Prostate gland (tissue), 2 donors: Measurements from ENCODE around the gene SCLY.

Experiments used
- POLR2A ChIP-seq: fragments of 450-650 bp; IDR thresholded peaks from one replicate; pipeline ENCODE4 v1.6.1; 2016; ENCODE audit warnings: antibody characterized with exemption, mild to moderate bottlenecking
- POLR2AphosphoS5 ChIP-seq: sonication (generic); formaldehyde crosslinking; IDR thresholded peaks from one replicate; pipeline ENCODE4 v1.6.1; 2017; ENCODE audit warnings: antibody characterized with exemption
- TF ChIP-seq, protein P1 (sequence below), 4 experiments: fragments of 200-600 bp in 2 of 4; fragments of 450-650 bp in 2 of 4; sonication (generic) in 2 of 4; IDR thresholded peaks; 1 replicate in 3 of 4; 2 replicates in 1 of 4; pipeline ENCODE4 v1.5.1; 2016 to 2019; ENCODE audit warnings: antibody characterized with exemption in 4 of 4, mild to moderate bottlenecking in 2 of 4, moderate library complexity in 2 of 4

DNA sequence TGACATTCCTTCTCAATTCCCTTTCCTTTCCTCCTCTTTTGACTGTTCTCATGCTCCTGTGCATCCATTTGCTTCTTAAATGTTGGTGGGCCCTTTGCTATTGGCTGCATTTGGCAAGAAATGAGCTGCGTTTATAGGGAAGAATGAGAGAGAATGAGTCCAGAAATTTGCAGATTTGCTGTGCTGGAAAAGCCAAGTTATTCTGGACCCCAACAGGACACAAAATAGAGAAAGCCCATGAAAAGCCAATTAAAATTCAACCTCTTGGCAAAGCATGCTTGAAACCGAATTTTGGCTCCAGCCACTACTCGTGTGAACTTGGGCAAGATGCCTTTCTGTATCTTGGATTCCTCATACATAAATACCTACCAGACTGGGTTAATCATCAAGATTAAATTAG is 1.3 kb upstream of the SCLY start:
- TF ChIP-seq, protein P1, sequence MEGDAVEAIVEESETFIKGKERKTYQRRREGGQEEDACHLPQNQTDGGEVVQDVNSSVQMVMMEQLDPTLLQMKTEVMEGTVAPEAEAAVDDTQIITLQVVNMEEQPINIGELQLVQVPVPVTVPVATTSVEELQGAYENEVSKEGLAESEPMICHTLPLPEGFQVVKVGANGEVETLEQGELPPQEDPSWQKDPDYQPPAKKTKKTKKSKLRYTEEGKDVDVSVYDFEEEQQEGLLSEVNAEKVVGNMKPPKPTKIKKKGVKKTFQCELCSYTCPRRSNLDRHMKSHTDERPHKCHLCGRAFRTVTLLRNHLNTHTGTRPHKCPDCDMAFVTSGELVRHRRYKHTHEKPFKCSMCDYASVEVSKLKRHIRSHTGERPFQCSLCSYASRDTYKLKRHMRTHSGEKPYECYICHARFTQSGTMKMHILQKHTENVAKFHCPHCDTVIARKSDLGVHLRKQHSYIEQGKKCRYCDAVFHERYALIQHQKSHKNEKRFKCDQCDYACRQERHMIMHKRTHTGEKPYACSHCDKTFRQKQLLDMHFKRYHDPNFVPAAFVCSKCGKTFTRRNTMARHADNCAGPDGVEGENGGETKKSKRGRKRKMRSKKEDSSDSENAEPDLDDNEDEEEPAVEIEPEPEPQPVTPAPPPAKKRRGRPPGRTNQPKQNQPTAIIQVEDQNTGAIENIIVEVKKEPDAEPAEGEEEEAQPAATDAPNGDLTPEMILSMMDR (IDR thresholded peaks at IDR 0.05), result no peak
- TF ChIP-seq POLR2A (no peak), POLR2AphosphoS5 (no peak)
